Aorta (tissue), 5 donors: ENCODE measurements around the gene PDK2. TPM values are rescaled to one million over a fixed set of nuclear protein-coding genes. Genes with fewer than 3 reads are reported as not detected.

Experiments
- ATAC-seq: fragments of 200-7000 bp; cut with Tn5 transposase; one replicate; pipeline ENCODE4 v1.9.1; 2022; ENCODE audit warnings: moderate library complexity; ENCODE audit not compliant: low FRiP score
- DNase-seq, 2 donors: peaks; one replicate each; pipeline ENCODE4 v3.0.0-alpha.2; 2020
- H3K27ac ChIP-seq, 2 donors: one replicate each; pipeline ENCODE4 v1.5.1; 2013; ENCODE audit warnings: low read length in 2 of 2, mild to moderate bottlenecking in 2 of 2, moderate library complexity in 2 of 2, control low read depth in 1 of 2, inconsistent platforms in 1 of 2, low read depth in 1 of 2
- H3K27me3 ChIP-seq, 2 donors: one replicate each; pipeline ENCODE4 v1.6.1; 2013; ENCODE audit warnings: control low read depth in 1 of 2, low read length in 1 of 2, mild to moderate bottlenecking in 1 of 2, moderate library complexity in 1 of 2; ENCODE audit not compliant: insufficient read depth in 2 of 2, control insufficient read depth in 1 of 2
- H3K36me3 ChIP-seq, 2 donors: one replicate each; pipeline ENCODE4 v1.6.1; 2013; ENCODE audit warnings: control low read depth in 1 of 2, low read length in 1 of 2, mild to moderate bottlenecking in 1 of 2; ENCODE audit not compliant: insufficient read depth in 2 of 2, control insufficient read depth in 1 of 2
- H3K4me1 ChIP-seq, 2 donors: one replicate each; pipeline ENCODE4 v1.6.1; 2013; ENCODE audit warnings: low read length in 2 of 2, control low read depth in 1 of 2, mild to moderate bottlenecking in 1 of 2, moderate library complexity in 1 of 2; ENCODE audit not compliant: insufficient read depth in 2 of 2, control insufficient read depth in 1 of 2
- H3K4me3 ChIP-seq, 2 donors: one replicate each; pipeline ENCODE4 v1.5.1; 2013; ENCODE audit warnings: low read length in 2 of 2, control low read depth in 1 of 2, mild to moderate bottlenecking in 1 of 2
- H3K9me3 ChIP-seq: one replicate; pipeline ENCODE4 v1.6.1; 2013; ENCODE audit warnings: mild to moderate bottlenecking, low read length; ENCODE audit not compliant: control insufficient read depth
- WGBS, 2 donors: extraction: QIAGEN DNeasy Blood & Tissue Kit; methylation state at CpG; one replicate each; pipeline ENCODE4 v1.1.7; 2013; 5-methylcytosine and 5-hydroxymethylcytosine counted together
- intact Hi-C, 2 donors: fragments of 100-400 bp; cut with DNase I; formaldehyde crosslinking; loops; one replicate each; pipeline versions ENCODE4 v1.14.2 to v1.15.0; 2022
- polyA plus RNA-seq, 2 donors: library from polyadenylated mRNA; stranded (reverse); fragments of 200-250 nt; gene quantifications; one replicate each; pipeline ENCODE4 v1.2.3, GENCODE V29; 2013
- total RNA-seq, 2 donors: library from RNA; stranded (reverse); fragmentation: NEBNext Ultra II Directional; extraction: Animal tissue kit (Norgen Biotek cat#: 25700); gene quantifications; one replicate each; pipeline ENCODE4 v1.2.1, GENCODE V29; 2021
- donor health status: healthy with polysubstance abuse.
- donor health status: Bipolar disorder and iron deficiency.
- donor health status: DM: no; HTN: no; CAD: no.
- donor health status: DM: no; HTN: no; CAD: no.
- donor health status: DM: yes; HTN: yes; CAD: no.

Gene PDK2
- total and polyA plus RNA-seq, 4 donors: 15.0 to 45.8 (median 41.1) TPM

DNA sequence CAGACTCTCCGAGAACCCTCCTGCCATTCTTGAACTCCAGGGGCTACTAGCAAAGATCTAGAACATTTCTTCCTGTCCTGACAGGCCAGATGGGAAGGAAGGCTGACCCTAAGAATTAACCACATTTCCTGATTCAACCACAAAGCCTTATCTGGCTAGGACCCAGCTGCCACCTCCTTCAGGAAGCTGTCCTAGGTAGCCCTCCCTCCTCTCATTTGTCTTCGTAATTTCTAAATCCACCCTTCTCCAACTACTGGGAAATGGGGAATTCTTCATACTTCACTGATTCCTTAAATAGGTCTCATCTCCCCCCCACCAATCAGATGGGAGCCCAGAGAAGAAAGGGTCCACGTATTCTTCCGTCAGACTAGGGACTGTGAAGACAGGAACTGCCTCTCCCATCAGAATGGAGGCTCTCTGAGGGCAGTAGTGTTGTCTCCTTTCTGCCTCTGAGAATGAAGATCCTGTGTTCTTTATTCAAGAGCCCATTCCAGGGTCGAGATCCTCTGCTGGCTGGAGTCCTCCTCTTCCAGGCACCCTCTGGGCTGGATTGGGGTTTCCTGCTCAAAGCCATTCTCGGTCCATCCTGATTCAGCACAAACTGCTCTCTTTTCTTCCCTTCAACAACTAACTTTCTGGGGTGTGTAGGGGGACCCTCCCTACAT is 32.7 kb downstream of the PDK2 start:
- no peak overlapping the region for H3K4me3 ChIP-seq
- 83 to 89% methylated on average over 6 of the region's 6 CpGs for WGBS, 2 donors
- H3K27me3 ChIP-seq: no peaks in the 10 kb centered on the region
- no peak overlapping the region for H3K27ac ChIP-seq
- H3K36me3 ChIP-seq: no peaks in the 10 kb centered on the region
- no peaks in the 10 kb centered on the region for H3K9me3 ChIP-seq
- no peak for ATAC-seq
- H3K4me1 ChIP-seq: no peaks in the 10 kb centered on the region
- DNase-seq: no peak
- intact Hi-C loops: no loop called here

DNA sequence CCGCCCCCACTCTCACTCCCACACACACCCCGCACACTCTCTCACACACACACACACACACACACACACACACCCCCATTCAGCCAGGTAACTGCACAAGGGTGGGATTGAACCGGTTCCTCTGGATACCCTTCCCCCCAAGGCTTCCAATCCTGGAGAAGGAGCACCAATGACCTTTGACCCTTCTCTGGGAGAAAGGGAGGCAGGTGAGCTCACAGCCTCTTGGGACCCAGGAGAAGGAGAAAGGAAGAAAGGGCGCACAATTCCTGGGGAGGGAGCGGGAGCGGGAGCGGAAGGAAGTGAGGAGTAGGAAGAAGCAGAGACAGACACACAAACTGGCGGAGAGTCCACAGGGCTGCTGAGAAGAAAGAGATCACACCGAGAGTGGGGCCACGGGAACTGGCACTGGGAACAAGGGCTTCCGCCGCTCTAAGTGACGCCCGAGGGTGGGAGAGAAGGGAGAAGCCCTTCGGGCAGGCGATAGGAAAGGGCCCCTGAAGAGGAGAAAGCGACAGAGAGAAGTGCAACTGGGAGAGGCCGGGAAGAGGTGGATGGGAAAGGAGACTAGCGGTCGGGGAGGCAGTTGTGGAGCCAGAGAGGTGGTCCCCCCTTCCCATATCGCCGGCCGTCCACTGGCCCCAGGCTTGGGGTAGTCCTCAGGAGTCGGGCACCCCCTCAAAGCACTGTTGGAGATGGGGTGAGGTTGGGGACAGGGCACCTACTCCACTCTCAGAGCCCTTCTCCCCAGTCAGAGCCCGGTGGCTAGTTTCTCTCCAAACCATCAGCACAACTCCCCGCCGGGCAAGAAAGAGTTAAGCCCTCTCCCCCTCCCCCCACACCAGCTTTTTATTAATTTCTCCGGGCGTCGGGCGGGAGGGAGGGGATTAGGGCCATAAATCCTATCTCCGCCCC is 33.5 kb downstream of the PDK2 start:
- ATAC-seq: no peak
- Histone ChIP-seq H3K27ac (no peak overlapping the region), H3K36me3 (no peaks in the 10 kb centered on the region), H3K4me1 (peaks cover 0 to 2% of the 10 kb centered on the region in 2 donors), H3K9me3 (no peaks in the 10 kb centered on the region), H3K27me3 (no peaks in the 10 kb centered on the region), H3K4me3 (peak overlapping the region; percentile 30 to 80)
- no peak for DNase-seq
- intact Hi-C loops: no loop called here
- WGBS, 2 donors: 52 to 55% methylated on average over 32 of the region's 32 CpGs

GRCh38 chr17:50129353-50129727 is 34.2 kb downstream of the PDK2 start:
- WGBS, 2 donors: 1 to 2% methylated on average over 31 of the region's 31 CpGs
- Histone ChIP-seq H3K27me3 (no peaks in the 10 kb centered on the region), H3K36me3 (no peaks in the 10 kb centered on the region), H3K27ac (no peak overlapping the region), H3K9me3 (no peaks in the 10 kb centered on the region), H3K4me1 (peaks cover 0 to 2% of the 10 kb centered on the region in 2 donors), H3K4me3 (peak overlapping the region; percentile 30 to 80)
- ATAC-seq (no peak), DNase-seq (no peak)
- intact Hi-C loops: no loop called here

DNA sequence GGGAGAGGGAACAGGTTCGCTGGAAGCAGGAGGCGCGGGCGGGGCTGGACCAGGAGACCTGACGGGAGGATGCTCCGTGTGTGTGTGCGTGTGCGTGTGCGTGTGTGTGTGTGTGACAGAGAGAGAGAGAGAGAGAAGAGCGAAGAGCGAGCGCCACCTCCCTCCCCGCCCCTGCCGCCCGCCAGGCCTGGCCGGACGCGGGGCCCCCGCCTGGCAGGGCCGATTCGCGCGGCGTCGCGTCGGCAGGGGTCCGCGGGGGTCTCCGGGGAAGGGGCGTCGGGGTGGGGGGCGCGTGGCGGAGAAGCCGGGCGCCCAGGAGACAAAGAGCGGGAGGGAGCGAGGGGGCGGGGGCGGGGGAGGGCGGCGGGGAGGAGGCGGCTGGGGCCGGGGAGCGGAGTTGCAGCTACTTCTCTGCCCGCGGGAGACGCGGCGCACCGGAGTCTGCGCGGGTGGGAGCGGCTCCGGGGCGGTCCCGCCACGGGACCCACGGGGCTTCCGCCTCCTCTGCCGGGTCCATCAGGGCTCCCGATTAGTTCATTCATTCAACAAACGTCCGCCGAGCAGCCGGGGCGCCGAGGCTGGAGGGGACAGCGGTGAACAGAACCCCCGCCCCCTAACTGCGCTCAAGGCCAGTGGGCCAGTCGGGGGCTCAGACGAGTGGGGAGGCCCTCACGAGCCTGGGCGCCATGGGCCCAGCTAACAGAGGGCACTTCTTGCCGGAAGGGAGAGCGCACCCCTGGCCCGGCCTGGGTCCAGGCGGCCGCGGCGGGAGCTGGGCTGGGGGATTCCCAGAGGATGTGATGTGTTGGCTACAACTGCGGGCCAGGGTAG is 34.8 kb downstream of the PDK2 start, which contains the start of gene SAMD14:
TSS of gene SAMD14 (minus strand) at position 433 of the 831 bp plus-strand sequence. CDS start 5,201 bp downstream, outside the sequence.
- intact Hi-C loops: no loop called here
- DNase-seq (no peak), ATAC-seq (no peak)
- H3K27me3 ChIP-seq: no peaks in the 10 kb centered on the region
- peak within 1 kb of the TSS; percentile 30 to 80 for H3K4me3 ChIP-seq
- peaks cover 0 to 2% of the 10 kb centered on the region in 2 donors for H3K4me1 ChIP-seq
- H3K9me3 ChIP-seq: no peaks in the 10 kb centered on the region
- no peaks in the 10 kb centered on the region for H3K36me3 ChIP-seq
- no peak within 1 kb of the TSS for H3K27ac ChIP-seq
- 1% methylated on average over 40 to 84 of the region's 84 CpGs for WGBS, 2 donors

GRCh38 chr17:50130559-50131305 is 35.6 kb downstream of the PDK2 start:
- ATAC-seq (no peak), DNase-seq (no peak)
- no peak overlapping the region for H3K27ac ChIP-seq
- H3K27me3 ChIP-seq: no peaks in the 10 kb centered on the region
- intact Hi-C loops: no loop called here
- 26 to 28% methylated on average over 10 to 19 of the region's 19 CpGs for WGBS, 2 donors
- peaks cover 0 to 2% of the 10 kb centered on the region in 2 donors for H3K4me1 ChIP-seq
- H3K4me3 ChIP-seq: peak overlapping the region in 1 of 2 donors; percentile 30
- H3K9me3 ChIP-seq: no peaks in the 10 kb centered on the region
- no peaks in the 10 kb centered on the region for H3K36me3 ChIP-seq

DNA sequence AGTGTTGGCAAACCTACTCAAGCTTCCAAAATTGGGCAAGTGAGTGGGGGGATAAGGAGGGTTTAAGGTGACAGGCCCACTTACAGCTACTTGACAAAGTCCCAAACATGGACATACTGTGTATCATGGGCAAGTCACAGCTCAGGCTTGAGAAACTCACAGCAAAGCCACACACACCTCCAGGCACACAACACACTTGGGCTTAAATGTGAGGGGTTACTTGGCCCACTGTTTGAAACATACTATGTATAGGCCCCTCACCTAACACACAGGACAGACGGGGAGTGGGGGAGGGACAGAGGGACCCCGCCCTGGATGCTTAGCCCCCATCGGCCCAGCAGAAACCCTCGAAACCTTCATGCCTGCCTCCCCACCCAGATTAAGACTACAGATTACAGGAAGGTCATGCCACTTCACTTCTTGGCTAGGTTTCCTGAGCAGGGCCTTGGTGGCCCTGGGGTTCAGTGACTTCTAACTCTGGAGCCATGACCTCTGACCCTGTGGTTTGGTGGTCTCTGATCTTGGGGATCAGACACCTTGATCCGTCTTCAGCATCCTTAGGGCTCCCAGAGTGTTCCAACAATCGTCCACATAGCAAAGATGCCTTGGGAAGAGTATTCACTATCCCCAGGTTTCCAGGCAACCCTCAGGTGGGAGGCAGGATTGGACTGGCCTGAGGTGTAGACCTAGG is 37.1 kb downstream of the PDK2 start:
- peaks cover 0 to 2% of the 10 kb centered on the region in 2 donors for H3K4me1 ChIP-seq
- intact Hi-C loops: no loop called here
- ATAC-seq (no peak), DNase-seq (no peak)
- peaks cover 0 to 1% of the 10 kb centered on the region in 2 donors for H3K36me3 ChIP-seq
- H3K4me3 ChIP-seq: no peak overlapping the region
- WGBS, 2 donors: 83 to 88% methylated on average over 6 of the region's 6 CpGs
- H3K9me3 ChIP-seq: no peaks in the 10 kb centered on the region
- peak overlapping the region in 1 of 2 donors; percentile 4 for H3K27ac ChIP-seq
- no peaks in the 10 kb centered on the region for H3K27me3 ChIP-seq

DNA sequence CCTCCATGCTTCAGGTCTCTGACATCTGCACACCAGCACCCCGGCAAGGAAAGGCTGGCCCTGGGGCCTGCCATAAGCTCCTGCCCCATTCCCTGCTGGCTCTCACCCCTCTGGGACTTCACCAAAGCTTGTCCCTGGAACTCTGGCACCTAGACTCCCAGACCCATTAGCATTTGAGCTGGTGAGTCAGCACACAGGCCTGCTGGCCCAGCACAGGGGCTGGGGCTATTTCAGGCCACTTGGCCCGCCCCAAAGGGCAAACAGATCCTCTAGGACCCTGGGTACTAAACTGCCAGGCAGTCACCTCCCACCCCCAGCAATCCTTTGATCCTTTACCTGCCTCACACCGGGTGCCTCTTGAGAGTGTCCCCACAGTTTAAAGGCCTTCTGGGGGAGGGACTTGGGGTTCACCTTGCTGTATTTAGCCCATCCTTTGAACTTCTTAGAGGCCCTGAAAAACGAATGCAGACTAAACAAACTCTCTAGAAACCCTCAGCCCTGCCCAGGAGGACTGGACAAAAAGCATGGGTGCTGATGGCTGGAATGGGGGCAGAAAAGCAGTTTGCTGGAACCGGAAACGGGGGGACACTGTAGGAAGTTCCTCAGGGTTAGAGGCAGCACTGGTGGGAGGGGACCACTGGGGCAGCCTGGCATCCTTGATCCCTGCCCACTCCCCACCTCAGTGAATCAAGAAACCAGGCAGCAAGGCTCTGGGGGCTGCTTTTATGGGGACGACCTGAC is 38.0 kb downstream of the PDK2 start:
- 9 to 13% methylated on average over 7 of the region's 7 CpGs for WGBS, 2 donors
- H3K4me1 ChIP-seq: peaks cover 0 to 2% of the 10 kb centered on the region in 2 donors
- DNase-seq (peak; percentile 84 to 89), ATAC-seq (peak; percentile 65)
- intact Hi-C loops: loop anchor here in 1 of 2 donors (1.0 kb wide), 1 partner anchor 14 kb away; no protein-coding TSS in a partner anchor
- H3K27ac ChIP-seq: peak overlapping the region; percentile 80 to 92
- no peak overlapping the region for H3K4me3 ChIP-seq
- no peaks in the 10 kb centered on the region for H3K9me3 ChIP-seq
- peaks cover 0 to 1% of the 10 kb centered on the region in 2 donors for H3K36me3 ChIP-seq
- no peaks in the 10 kb centered on the region for H3K27me3 ChIP-seq
